HG03039 (cell line): ENCODE measurements around the gene MOB1A.
"Not testable (repeated sequence)": the region's sequence is repeated elsewhere in the genome, so short reads cannot be mapped to it uniquely, and the experiment has no call there.

Source experiments
- ATAC-seq: cut with Tn5 transposase; IDR thresholded peaks from one replicate; pipeline ENCODE4 v1.9.1; 2021; ENCODE audit warnings: mild to moderate bottlenecking, moderate library complexity; ENCODE audit not compliant: unreplicated experiment

The MOB1A gene

GRCh38 chr2:74199275-74199701 lies 20.6 kb upstream of the MOB1A start:
- ATAC-seq, result no peak

- ATAC-seq, result peak; percentile 85
Measured at GRCh38 chr2:74198461-74199274, 20.0 kb upstream of the MOB1A start, which contains the start of gene MTHFD2. Gene MTHFD2 (plus strand): TSS chr2:74198615. CDS start chr2:74198642, 27 bp downstream.

GRCh38 chr2:74198023-74198460 lies 19.4 kb upstream of the MOB1A start:
- no peak for ATAC-seq

- ATAC-seq, result no peak
Measured at GRCh38 chr2:74197049-74197448, 18.4 kb upstream of the MOB1A start.

GRCh38 chr2:74194799-74195198 lies 16.1 kb upstream of the MOB1A start:
- no peak for ATAC-seq

GRCh38 chr2:74191596-74192380 lies 13.1 kb upstream of the MOB1A start:
- no peak for ATAC-seq

- ATAC-seq, result no peak
Measured at GRCh38 chr2:74188696-74189095, 10.0 kb upstream of the MOB1A start.

GRCh38 chr2:74188018-74188601 lies 9.4 kb upstream of the MOB1A start:
- no peak for ATAC-seq

GRCh38 chr2:74186706-74187105 lies 8.0 kb upstream of the MOB1A start:
- not testable (repeated sequence) for ATAC-seq

- peak; percentile 46 for ATAC-seq
Measured at GRCh38 chr2:74186038-74186437, 7.4 kb upstream of the MOB1A start.

GRCh38 chr2:74183878-74184277 lies 5.2 kb upstream of the MOB1A start:
- no peak for ATAC-seq

- ATAC-seq, result no peak
Measured at GRCh38 chr2:74181739-74182138, 3.1 kb upstream of the MOB1A start.

GRCh38 chr2:74179063-74179865 lies 585 bp upstream of the MOB1A start:
- no peak for ATAC-seq

GRCh38 chr2:74177696-74178095 lies 983 bp downstream of the MOB1A start:
- no peak for ATAC-seq

GRCh38 chr2:74174909-74175308 lies 3.8 kb downstream of the MOB1A start:
- ATAC-seq, result no peak

- no peak for ATAC-seq
Measured at GRCh38 chr2:74168739-74169138, 9.9 kb downstream of the MOB1A start.

- no peak for ATAC-seq
Measured at GRCh38 chr2:74164761-74165160, 13.9 kb downstream of the MOB1A start.

- no peak for ATAC-seq
Measured at GRCh38 chr2:74162951-74163350, 15.7 kb downstream of the MOB1A start.

- ATAC-seq, result no peak
Measured at GRCh38 chr2:74155830-74156229, 22.8 kb downstream of the MOB1A start.

- ATAC-seq, result no peak
Measured at GRCh38 chr2:74152954-74153353, 25.7 kb downstream of the MOB1A start.
